Right lobe of liver (tissue), 6 donors: ENCODE data around the gene HSP90B1. TPM values are rescaled to one million over a fixed set of nuclear protein-coding genes. Genes with fewer than 3 reads are reported as not detected.

Source experiments
- ATAC-seq, 4 donors: fragments of 200-7000 bp; cut with Tn5 transposase; one replicate each; pipeline ENCODE4 v1.9.1; 2020; ENCODE audit warnings: mild to moderate bottlenecking in 4 of 4, moderate library complexity in 4 of 4
- DNase-seq, 3 donors: peaks; one replicate each; pipeline ENCODE4 v3.0.0-alpha.2; 2020
- H3K27ac ChIP-seq, 3 donors: fragments of 200-600 bp; one replicate each; pipeline ENCODE4 v1.8.0; 2022
- H3K27me3 ChIP-seq, 2 donors: fragments of 200-600 bp; one replicate each; pipeline ENCODE4 v1.8.0; 2022
- H3K36me3 ChIP-seq, 4 donors: fragments of 200-600 bp; sonication (generic) in 1 of 4; one replicate each; pipeline versions ENCODE4 v1.5.1 to v1.8.0; 2017 to 2022; ENCODE audit warnings: control low read depth in 1 of 4
- H3K4me1 ChIP-seq, 4 donors: fragments of 200-600 bp; sonication (generic) in 1 of 4; one replicate each; pipeline versions ENCODE4 v1.5.1 to v1.8.0; 2017 to 2022; ENCODE audit warnings: control low read depth in 1 of 4
- H3K4me3 ChIP-seq, 3 donors: fragments of 200-600 bp; one replicate each; pipeline ENCODE4 v1.8.0; 2022
- H3K9me3 ChIP-seq, 4 donors: fragments of 200-600 bp; sonication (generic) in 1 of 4; one replicate each; pipeline versions ENCODE4 v1.5.1 to v1.8.0; 2017 to 2022; ENCODE audit warnings: control low read depth in 1 of 4
- CTCF ChIP-seq, 4 donors: fragments of 200-600 bp in 3 of 4; fragments of 450-650 bp in 1 of 4; IDR thresholded peaks; one replicate each; pipeline versions ENCODE4 v1.5.1 to v1.8.0; 2016 to 2022; ENCODE audit warnings: antibody characterized with exemption in 4 of 4, mild to moderate bottlenecking in 2 of 4
- POLR2A ChIP-seq: fragments of 450-650 bp; IDR thresholded peaks from one replicate; pipeline ENCODE4 v1.6.1; 2017; ENCODE audit warnings: antibody characterized with exemption, mild to moderate bottlenecking
- WGBS: methylation state at CpG from one replicate; pipeline ENCODE4 v1.1.6; 2018; ENCODE audit warnings: low coverage, low lambda C conversion rate; ENCODE audit not compliant: insufficient coverage; ENCODE audit errors: missing lambda C conversion rate; 5-methylcytosine and 5-hydroxymethylcytosine counted together
- intact Hi-C, 2 donors: fragments of 100-400 bp; cut with DNase I; formaldehyde crosslinking; loops; one replicate each; pipeline versions ENCODE4 v1.11.2 to v1.14.1; 2022
- total RNA-seq, 6 experiments: library from RNA; depleted of rRNA in 2 of 6; stranded (reverse); fragments of >200 nt in 2 of 6; fragmentation: NEBNext Ultra II Directional in 3 of 6; extraction: Animal tissue kit (Norgen Biotek cat#: 25700) in 3 of 6; gene quantifications; one replicate each; pipeline versions ENCODE4 v1.1.0 to v1.2.4, GENCODE V29; 2016 to 2023
- donor health status: DM: no; HTN: yes; CAD: no.
- donor health status: DM: no; HTN: no; CAD: no.
- donor health status: DM: no; HTN: no; CAD: no.
- donor health status: DM: no; HTN: yes; CAD: no.
- donor health status: DM: no; HTN: yes; CAD: no.

The HSP90B1 gene
- total RNA-seq, 6 experiments from 2014 or later: 472 to 1,038 (median 633) TPM

GRCh38 chr12:103960616-103961227 lies 30.5 kb downstream of the HSP90B1 start:
- Histone ChIP-seq H3K4me3 (no peak overlapping the region), H3K4me1 (peaks cover 0 to 19% (median 8%) of the 10 kb centered on the region in 4 donors), H3K27me3 (no peaks in the 10 kb centered on the region), H3K27ac (no peak overlapping the region), H3K9me3 (no peaks in the 10 kb centered on the region), H3K36me3 (no peaks in the 10 kb centered on the region)
- TF ChIP-seq CTCF (IDR thresholded peaks at IDR 0.05) (no peak), POLR2A (no peak)
- DNase-seq (no peak), ATAC-seq (no peak)
- intact Hi-C loops: no loop called here
- WGBS: 64% methylated on average over 7 of the region's 7 CpGs

- H3K4me3 ChIP-seq: no peak overlapping the region
- WGBS: 33% methylated on average over 1 of the region's 1 CpG
- no peaks in the 10 kb centered on the region for H3K36me3 ChIP-seq
- H3K27ac ChIP-seq: no peak overlapping the region
- intact Hi-C loops: no loop called here
- DNase-seq (no peak), ATAC-seq (no peak)
- no peaks in the 10 kb centered on the region for H3K27me3 ChIP-seq
- peaks cover 0 to 20% (median 5%) of the 10 kb centered on the region in 4 donors for H3K4me1 ChIP-seq
- H3K9me3 ChIP-seq: no peaks in the 10 kb centered on the region
- no peak for TF ChIP-seq POLR2A
- no peak for TF ChIP-seq CTCF (IDR thresholded peaks at IDR 0.05)
Measured at GRCh38 chr12:103962493-103962892, 32.3 kb downstream of the HSP90B1 start.

- Histone ChIP-seq H3K4me3 (peak overlapping the region; percentile 87 to 98 (median 89)), H3K4me1 (peaks cover 0 to 17% (median 5%) of the 10 kb centered on the region in 4 donors), H3K9me3 (no peaks in the 10 kb centered on the region), H3K27me3 (no peaks in the 10 kb centered on the region), H3K27ac (peak overlapping the region; percentile 80 to 96 (median 86)), H3K36me3 (no peaks in the 10 kb centered on the region)
- ATAC-seq (no peak), DNase-seq (no peak)
- intact Hi-C loops: no loop called here
- TF ChIP-seq POLR2A (no peak), CTCF (IDR thresholded peaks at IDR 0.05) (no peak)
- WGBS: 19% methylated on average over 3 of the region's 3 CpGs
Measured at GRCh38 chr12:103964805-103965204, 34.6 kb downstream of the HSP90B1 start.

GRCh38 chr12:103965255-103965589 lies 35.0 kb downstream of the HSP90B1 start:
- intact Hi-C loops: no loop called here
- Histone ChIP-seq H3K9me3 (no peaks in the 10 kb centered on the region), H3K4me3 (peak overlapping the region; percentile 87 to 98 (median 89)), H3K4me1 (peaks cover 0 to 17% (median 6%) of the 10 kb centered on the region in 4 donors), H3K36me3 (no peaks in the 10 kb centered on the region), H3K27me3 (no peaks in the 10 kb centered on the region), H3K27ac (peak overlapping the region; percentile 80 to 96 (median 86))
- 0% methylated on average over 11 of the region's 11 CpGs for WGBS
- ATAC-seq (no peak), DNase-seq (no peak)
- no peak for TF ChIP-seq POLR2A
- no peak for TF ChIP-seq CTCF (IDR thresholded peaks at IDR 0.05)
